HG03575 (cell line): ENCODE measurements around the gene ANLN.
"Not testable (repeated sequence)": the region's sequence is repeated elsewhere in the genome, so short reads cannot be mapped to it uniquely, and the experiment has no call there.

Source experiments
- ATAC-seq: cut with Tn5 transposase; IDR thresholded peaks from one replicate; pipeline ENCODE4 v1.9.1; 2021; ENCODE audit not compliant: unreplicated experiment, insufficient number of reproducible peaks, low FRiP score; ENCODE audit errors: extremely low read depth

Gene ANLN

DNA sequence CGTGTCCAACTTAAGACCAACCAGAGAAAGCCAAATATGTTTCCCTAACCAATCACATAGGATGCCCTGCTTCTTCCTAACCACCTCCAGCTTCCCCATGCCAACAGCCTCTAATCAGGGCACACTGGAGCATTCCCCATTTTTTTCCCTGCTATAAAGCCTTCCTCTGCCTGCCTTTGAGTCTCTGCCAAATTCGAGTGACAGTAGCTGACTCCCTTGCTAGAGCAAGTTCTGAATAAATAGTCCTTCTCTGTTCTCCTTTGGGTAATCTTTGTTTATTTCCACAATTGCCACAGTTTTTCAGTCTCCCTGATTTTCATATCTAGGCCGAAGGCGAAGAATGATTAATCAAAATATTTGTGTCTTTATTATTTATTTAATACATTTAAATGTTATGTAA is 96.7 kb downstream of the ANLN start:
- no peak for ATAC-seq

DNA sequence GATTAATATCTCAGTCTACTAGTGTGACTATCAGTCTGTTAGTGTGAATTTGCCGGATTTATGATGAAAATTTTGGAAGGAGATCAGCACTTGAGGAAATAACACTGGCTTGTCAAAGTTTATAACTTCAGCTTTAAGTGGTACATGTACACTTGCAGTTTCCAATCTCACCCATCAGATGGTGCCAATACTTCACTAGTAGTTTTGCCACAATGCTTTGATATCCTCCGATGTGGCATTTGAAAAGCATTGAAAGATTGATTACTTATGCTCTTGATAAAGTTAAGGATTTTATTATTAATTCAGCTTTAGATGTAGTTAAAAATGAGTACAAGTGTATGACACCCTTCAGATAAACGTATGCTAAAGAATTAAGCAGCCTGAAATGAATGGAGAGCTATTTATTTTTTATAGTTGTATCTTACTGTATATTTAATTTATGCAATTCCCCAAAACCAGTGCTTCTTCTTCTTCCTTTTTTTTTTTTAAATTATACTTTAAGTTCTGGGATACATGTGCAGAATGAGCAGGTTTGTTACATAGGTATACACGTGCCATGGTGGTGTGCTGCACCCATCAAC is 98.2 kb downstream of the ANLN start:
- ATAC-seq: no peak

DNA sequence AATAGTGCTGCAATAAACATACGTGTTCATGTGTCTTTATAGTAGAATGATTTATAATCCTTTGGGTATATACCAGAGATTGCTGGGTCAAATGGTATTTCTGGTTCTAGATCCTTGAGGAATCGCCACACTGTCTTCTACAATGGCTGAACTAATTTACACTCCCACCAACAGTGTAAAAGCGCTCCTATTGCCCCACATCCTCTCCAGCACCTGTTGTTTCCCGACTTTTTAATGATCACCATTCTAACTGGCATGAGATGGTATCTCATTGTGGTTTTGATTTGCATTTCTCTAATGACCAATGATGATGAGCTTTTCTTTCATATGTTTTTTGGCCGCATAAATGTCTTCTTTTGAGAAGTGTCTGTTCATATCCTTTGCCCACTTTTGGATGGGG is 99.0 kb downstream of the ANLN start:
- ATAC-seq: not testable (repeated sequence)

DNA sequence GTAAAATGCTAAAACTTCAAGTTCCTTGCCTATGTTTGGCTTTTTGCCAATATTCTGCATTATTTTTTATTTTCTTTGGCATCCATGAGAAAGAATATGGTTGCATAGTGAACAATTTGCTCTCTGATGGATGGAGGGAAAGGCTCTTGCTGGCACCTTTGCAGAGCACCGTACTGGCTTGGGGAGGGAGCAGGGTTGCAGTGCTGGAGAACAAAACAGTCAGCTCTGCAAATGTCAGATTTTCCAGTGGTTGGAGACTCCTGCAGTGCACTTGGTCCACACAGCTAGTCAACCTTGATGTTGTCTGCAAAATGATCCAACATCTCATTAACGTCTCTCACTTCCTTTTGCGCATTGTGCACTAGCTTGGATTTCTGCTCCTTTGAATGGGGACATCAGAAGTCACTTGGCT is 100.8 kb downstream of the ANLN start:
- ATAC-seq: no peak

DNA sequence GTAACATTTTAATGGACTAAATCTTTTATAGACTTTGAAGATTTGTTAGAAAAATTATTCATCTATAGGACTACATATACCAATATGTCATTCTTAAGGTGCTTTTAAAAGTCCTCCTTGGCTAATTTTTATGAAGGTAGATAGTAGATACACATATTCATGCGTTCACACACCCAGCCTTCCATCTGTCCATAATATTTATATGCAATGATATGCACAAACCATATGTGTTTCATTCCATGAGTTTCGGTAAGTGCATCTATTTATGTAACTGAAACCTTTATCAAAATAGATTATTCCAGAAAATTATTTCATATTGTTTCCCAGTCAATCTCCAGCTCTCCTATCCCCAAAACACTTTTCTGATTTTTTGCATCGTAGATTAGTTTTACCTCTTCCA is 101.7 kb downstream of the ANLN start:
- no peak for ATAC-seq

DNA sequence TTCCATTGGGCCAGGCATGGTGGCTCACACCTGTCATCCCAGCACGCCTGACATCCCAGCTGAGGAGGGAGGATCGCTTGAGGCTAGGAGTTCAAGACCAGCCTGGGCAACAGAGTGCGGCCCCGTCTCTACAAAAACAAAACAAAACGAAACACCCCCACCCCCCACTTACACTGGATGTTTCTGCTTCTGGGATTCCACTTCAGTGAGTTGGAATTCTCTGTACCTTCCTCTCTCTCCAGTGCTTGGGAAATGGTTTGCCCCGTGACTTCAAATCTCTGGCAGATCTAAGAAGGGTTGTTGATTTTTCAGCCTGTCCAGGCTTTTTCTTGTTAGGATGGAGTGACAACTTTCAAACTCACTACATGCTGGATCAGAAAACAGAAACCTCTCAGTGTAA is 106.9 kb downstream of the ANLN start:
- ATAC-seq: no peak

DNA sequence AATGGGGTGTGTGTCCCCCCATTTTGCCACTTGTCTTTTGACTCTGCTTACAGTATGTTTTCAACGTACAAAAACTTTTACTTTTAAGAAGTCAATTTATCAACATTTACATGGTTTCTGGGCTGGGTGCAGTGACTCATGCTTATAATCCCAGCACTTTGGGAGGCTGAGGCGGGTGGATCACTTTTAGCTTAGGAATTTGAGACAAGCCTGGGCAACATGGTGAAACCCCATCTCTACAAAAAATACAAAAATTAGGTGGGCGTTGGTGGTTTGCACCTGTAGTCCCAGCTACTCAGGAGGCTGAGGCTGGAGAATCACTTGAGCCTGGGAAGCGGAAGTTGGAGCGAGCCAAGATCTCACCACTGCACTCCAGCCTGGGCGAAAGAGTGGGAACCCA is 107.5 kb downstream of the ANLN start:
- ATAC-seq: not testable (repeated sequence)

DNA sequence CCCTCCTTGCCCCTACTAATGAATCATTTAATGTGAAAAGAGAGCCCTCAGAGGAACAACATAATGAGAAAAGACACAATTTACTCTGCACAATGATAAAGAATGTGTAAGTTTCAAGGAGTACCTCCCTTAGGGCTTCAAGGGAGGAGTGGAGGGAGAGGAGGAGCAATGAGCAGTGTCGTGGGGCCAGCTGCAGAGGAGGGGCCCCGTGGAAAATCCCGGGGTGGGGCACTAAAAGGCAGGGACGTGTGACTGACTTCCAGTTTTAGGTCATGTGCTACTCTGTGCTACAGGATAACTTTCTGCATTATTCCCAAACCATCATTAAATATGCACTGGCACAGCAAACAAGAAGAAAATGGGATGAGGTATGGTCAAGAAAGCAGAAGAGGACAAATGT is 108.1 kb downstream of the ANLN start:
- no peak for ATAC-seq
